HepG2 (cell line): ENCODE measurements around the gene ELL3. TPM values are rescaled to one million over a fixed set of nuclear protein-coding genes. Genes with fewer than 3 reads are reported as not detected.

Source experiments
- CHD2 ChIP-seq: IDR thresholded peaks from 2 replicates; pipeline ENCODE4 v1.6.1; 2011; ENCODE audit warnings: low read depth, low read length, improper control_type of control experiment
- DMAP1 ChIP-seq: IDR thresholded peaks from 2 replicates; pipeline ENCODE4 v1.6.1; 2016
- ESRRA ChIP-seq: sonication (generic); formaldehyde crosslinking; IDR thresholded peaks from 2 replicates; pipeline ENCODE4 v1.5.1; 2020; ENCODE audit warnings: mild to moderate bottlenecking, low read depth, missing genetic modification reagents
- ETV5 ChIP-seq: IDR thresholded peaks from 2 replicates; pipeline ENCODE4 v1.6.1; 2018; ENCODE audit warnings: missing biosample characterization, missing genetic modification reagents, inconsistent platforms, borderline replicate concordance
- FOXP4 ChIP-seq: sonication (generic); formaldehyde crosslinking; IDR thresholded peaks from 2 replicates; pipeline ENCODE4 v1.4.0; 2020; ENCODE audit warnings: missing genetic modification reagents
- HOMEZ ChIP-seq: IDR thresholded peaks from 2 replicates; pipeline ENCODE4 v1.6.1; 2016; ENCODE audit warnings: low read depth
- JUN ChIP-seq: sonication (generic); formaldehyde crosslinking; IDR thresholded peaks from 2 replicates; pipeline ENCODE4 v1.4.0; 2020; ENCODE audit warnings: mild to moderate bottlenecking, missing genetic modification reagents
- MATR3 ChIP-seq: sonication (generic); formaldehyde crosslinking; IDR thresholded peaks from 2 replicates; pipeline ENCODE4 v1.4.0; 2020; ENCODE audit warnings: missing genetic modification reagents
- NFKBIZ ChIP-seq: IDR thresholded peaks from 2 replicates; pipeline ENCODE4 v1.6.1; 2018; ENCODE audit warnings: missing genetic modification reagents, missing compliant biosample characterization
- POLR2AphosphoS5 ChIP-seq: IDR thresholded peaks from 2 replicates; pipeline ENCODE4 v1.6.1; 2012; ENCODE audit warnings: low read depth, low read length
- RFX1 ChIP-seq: fragments of 450-650 bp; IDR thresholded peaks from 2 replicates; pipeline ENCODE4 v1.6.1; 2017
- YEATS4 ChIP-seq: sonication (generic); formaldehyde crosslinking; IDR thresholded peaks from 2 replicates; pipeline ENCODE4 v1.4.0; 2020; ENCODE audit warnings: missing genetic modification reagents, borderline replicate concordance
- ZBTB20 ChIP-seq: sonication (generic); formaldehyde crosslinking; IDR thresholded peaks from 2 replicates; pipeline ENCODE4 v1.8.1; 2023; ENCODE audit warnings: missing genetic modification reagents, low read depth, mild to moderate bottlenecking, borderline replicate concordance
- ZBTB43 ChIP-seq: sonication (generic); formaldehyde crosslinking; conservative IDR thresholded peaks from 2 replicates; pipeline ENCODE4 v1.4.0; 2020; ENCODE audit warnings: missing genetic modification reagents
- ZMAT3 ChIP-seq: sonication (generic); formaldehyde crosslinking; conservative IDR thresholded peaks from 2 replicates; pipeline ENCODE4 v1.7.0; 2021; ENCODE audit warnings: missing genetic modification reagents
- ZNF205 ChIP-seq: IDR thresholded peaks from 2 replicates; pipeline ENCODE4 v1.6.1; 2018; ENCODE audit warnings: missing biosample characterization, missing genetic modification reagents
- ZNF431 ChIP-seq: sonication (generic); formaldehyde crosslinking; IDR thresholded peaks from 2 replicates; pipeline ENCODE4 v1.9.0; 2022; ENCODE audit warnings: missing genetic modification reagents, low read depth, mild to moderate bottlenecking, borderline replicate concordance
- ZNF552 ChIP-seq: sonication (generic); formaldehyde crosslinking; IDR thresholded peaks from 2 replicates; pipeline ENCODE4 v1.9.0; 2022; ENCODE audit warnings: missing genetic modification reagents, mild to moderate bottlenecking, borderline replicate concordance
- ZNF619 ChIP-seq: sonication (generic); formaldehyde crosslinking; IDR thresholded peaks from 2 replicates; pipeline ENCODE4 v1.4.0; 2020; ENCODE audit warnings: mild to moderate bottlenecking, missing genetic modification reagents
- ZNF839 ChIP-seq: sonication (generic); formaldehyde crosslinking; IDR thresholded peaks from 2 replicates; pipeline ENCODE4 v1.4.0; 2020; ENCODE audit warnings: missing genetic modification reagents, mild to moderate bottlenecking, borderline replicate concordance
- polyA plus RNA-seq, 8 experiments: library from polyadenylated mRNA; depleted of rRNA in 3 of 8; stranded (reverse) in 7 of 8; unstranded in 1 of 8; fragments of >200 nt; fragmentation: Illumina TruSeq in 4 of 8; extraction: Trizol in 4 of 8; gene quantifications; 2 replicates each; pipeline versions ENCODE4 v1.2.1 to v1.2.3, GENCODE V29; 2011 to 2016; ENCODE audit warnings: low read depth in 4 of 8, missing spikeins in 1 of 8, mixed read lengths in 1 of 8; ENCODE audit not compliant: insufficient read depth in 1 of 8
- total RNA-seq, 5 experiments: library from RNA; depleted of rRNA; stranded (reverse); fragments of >200 nt; fragmentation: Illumina TruSeq; extraction: Trizol; gene quantifications; 2 replicates each; pipeline ENCODE4 v1.2.3, GENCODE V29; 2016; ENCODE audit warnings: low read depth in 1 of 5

Gene ELL3
- total and polyA plus RNA-seq, 2 of the 13 experiments (the other 11 are each of a cell fraction or from before 2014, with no cell fraction given): 6.1 to 8.8 TPM

- TF ChIP-seq ZBTB43 (CRISPR knock-in tag) (no peak; the same call in 1 of the 2 replicates), YEATS4 (peak; percentile 89), ZBTB20 (0 out of 2 replicates have a peak, but pooled peaks have one; percentile 25), DMAP1 (CRISPR knock-in tag) (peak; percentile 87), NFKBIZ (0 out of 2 replicates have a peak, but pooled peaks have one; percentile 69), RFX1 (no peak), ESRRA (0 out of 2 replicates have a peak, but pooled peaks have one; percentile 11), ETV5 (0 out of 2 replicates have a peak, but pooled peaks have one; percentile 33), FOXP4 (CRISPR knock-in tag) (peak; percentile 39; the same call in 1 of the 2 replicates), POLR2AphosphoS5 (peak; percentile 98), ZNF431 (no peak), MATR3 (CRISPR knock-in tag) (no peak), CHD2 (0 out of 2 replicates have a peak, but pooled peaks have one; percentile 12), HOMEZ (CRISPR knock-in tag) (peak; percentile 74), ZNF205 (peak; percentile 55; the same call in 1 of the 2 replicates), ZNF552 (CRISPR knock-in tag) (0 out of 2 replicates have a peak, but pooled peaks have one; percentile 49), ZNF839 (CRISPR knock-in tag) (0 out of 2 replicates have a peak, but pooled peaks have one; percentile 77), ZMAT3 (CRISPR knock-in tag) (peak; percentile 63; the same call in 1 of the 2 replicates), ZNF619 (CRISPR knock-in tag) (peak; percentile 92; the same call in 1 of the 2 replicates), JUN (peak; percentile 59; the same call in 1 of the 2 replicates)
Observed at GRCh38 chr15:43791993-43792760, 15.4 kb upstream of the ELL3 start, which contains the start of gene SERF2 (continued).
